OCI-LY3 (cell line): Measurements from ENCODE around the gene OPN1LW.

Source experiments
- H2AFZ ChIP-seq: fragments of 200-600, 300-600 bp; shearing (Covaris generic); 2 replicates; pipeline ENCODE4 v1.6.0; 2014; ENCODE audit warnings: antibody characterized with exemption, low read depth, low read length
- H3K27ac ChIP-seq: fragments of 200-600, 300-600 bp; sonication (generic); 2 replicates; pipeline ENCODE4 v1.5.1; 2014; ENCODE audit warnings: mild to moderate bottlenecking, low read length, moderate library complexity, mixed read lengths
- H3K27me3 ChIP-seq: fragments of 200-600, 300-600 bp; sonication (generic); 2 replicates; pipeline ENCODE4 v1.6.1; 2014; ENCODE audit warnings: low read depth, low read length, mixed read lengths
- H3K36me3 ChIP-seq: fragments of 200-600, 300-600 bp; sonication (generic); replicated peaks from 2 replicates; pipeline ENCODE3; 2014; ENCODE audit warnings: low read depth, low read length, mixed read lengths
- H3K4me1 ChIP-seq: fragments of 300-600, 200-600 bp; sonication (generic); 2 replicates; pipeline ENCODE4 v1.6.1; 2014; ENCODE audit warnings: low read length, mixed read lengths
- H3K4me2 ChIP-seq: fragments of 200-600, 300-600 bp; sonication (generic); 2 replicates; pipeline ENCODE4 v1.6.1; 2014; ENCODE audit warnings: low read length, mixed read lengths
- H3K4me3 ChIP-seq: fragments of 300-600, 200-600 bp; sonication (generic); 2 replicates; pipeline ENCODE4 v1.5.1; 2014; ENCODE audit warnings: antibody characterized with exemption, mild to moderate bottlenecking, low read length, moderate library complexity
- H3K79me2 ChIP-seq: fragments of 300-600, 200-600 bp; shearing (Covaris generic); 2 replicates; pipeline ENCODE4 v1.6.1; 2014; ENCODE audit warnings: mild to moderate bottlenecking, low read length, mixed read lengths
- H3K9ac ChIP-seq: fragments of 300-600, 200-600 bp; shearing (Covaris generic); 2 replicates; pipeline ENCODE4 v1.6.0; 2014; ENCODE audit warnings: mild to moderate bottlenecking, low read length, moderate library complexity
- H3K9me3 ChIP-seq: fragments of 200-600, 300-600 bp; shearing (Covaris generic); 2 replicates; pipeline ENCODE4 v1.6.1; 2014; ENCODE audit warnings: low read length, mixed read lengths; ENCODE audit not compliant: insufficient read depth
- H4K20me1 ChIP-seq: fragments of 200-600, 300-600 bp; sonication (generic); 2 replicates; pipeline ENCODE4 v1.6.1; 2016; ENCODE audit warnings: low read length, mixed read lengths; ENCODE audit not compliant: insufficient read depth
- CTCF ChIP-seq: fragments of 200-600, 300-600 bp; sonication (generic); IDR thresholded peaks from 2 replicates; pipeline ENCODE4 v1.5.1; 2014; ENCODE audit warnings: antibody characterized with exemption, low read length, low read depth
- EZH2phosphoT487 ChIP-seq: fragments of 200-600 bp; shearing (Covaris generic); IDR thresholded peaks from 2 replicates; pipeline ENCODE4 v1.6.1; 2018; ENCODE audit warnings: antibody characterized with exemption, mixed run types, low read depth

Gene OPN1LW

DNA sequence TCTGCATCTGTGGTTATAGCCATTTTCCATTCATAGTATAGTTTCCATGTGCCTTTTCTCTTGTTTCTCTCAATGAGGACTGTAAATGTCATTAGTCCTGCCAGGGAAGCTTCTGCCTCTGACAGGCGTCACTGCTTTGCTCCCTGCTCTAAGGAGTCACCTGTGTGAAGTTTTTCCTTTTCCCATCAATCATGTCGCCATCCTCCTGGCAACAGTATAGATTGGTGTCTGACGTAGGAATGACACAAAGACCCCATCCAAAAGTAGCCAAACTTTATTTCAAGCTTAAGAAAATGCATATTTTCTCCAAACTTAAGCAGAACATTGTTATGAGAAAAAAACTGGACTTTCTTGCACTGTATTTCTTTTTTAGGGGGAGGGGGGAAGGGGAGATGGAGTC lies 23.5 kb upstream of the OPN1LW start:
- no peak overlapping the region for H3K9ac ChIP-seq
- no peak overlapping the region for H3K4me2 ChIP-seq
- no peaks in the 10 kb centered on the region for H3K9me3 ChIP-seq
- H3K36me3 ChIP-seq = no peaks in the 10 kb centered on the region
- no peaks in the 10 kb centered on the region for H4K20me1 ChIP-seq
- H2AFZ ChIP-seq = no peak overlapping the region
- H3K79me2 ChIP-seq = no peaks in the 10 kb centered on the region
- no peak overlapping the region for H3K27ac ChIP-seq
- no peak for TF ChIP-seq CTCF
- no peak for TF ChIP-seq EZH2phosphoT487
- H3K27me3 ChIP-seq = no peaks in the 10 kb centered on the region; the same call in 1 of the 2 replicates
- no peak overlapping the region for H3K4me3 ChIP-seq
- no peaks in the 10 kb centered on the region for H3K4me1 ChIP-seq

GRCh38 chrX:154121207-154121606 lies 22.8 kb upstream of the OPN1LW start:
- H3K36me3 ChIP-seq = no peaks in the 10 kb centered on the region
- no peaks in the 10 kb centered on the region for H3K4me1 ChIP-seq
- H3K4me2 ChIP-seq = no peak overlapping the region
- no peak overlapping the region for H3K9ac ChIP-seq
- H4K20me1 ChIP-seq = no peaks in the 10 kb centered on the region
- no peak overlapping the region for H3K27ac ChIP-seq
- H3K79me2 ChIP-seq = no peaks in the 10 kb centered on the region
- H3K27me3 ChIP-seq = no peaks in the 10 kb centered on the region; the same call in 1 of the 2 replicates
- no peak overlapping the region for H2AFZ ChIP-seq
- no peak for TF ChIP-seq EZH2phosphoT487
- no peak overlapping the region for H3K4me3 ChIP-seq
- H3K9me3 ChIP-seq = no peaks in the 10 kb centered on the region

GRCh38 chrX:154121961-154122360 lies 22.1 kb upstream of the OPN1LW start:
- no peaks in the 10 kb centered on the region for H3K79me2 ChIP-seq
- H3K4me3 ChIP-seq = no peak overlapping the region
- H3K9me3 ChIP-seq = no peaks in the 10 kb centered on the region
- H3K36me3 ChIP-seq = no peaks in the 10 kb centered on the region
- TF ChIP-seq EZH2phosphoT487 (no peak), CTCF (no peak)
- no peak overlapping the region for H2AFZ ChIP-seq
- no peaks in the 10 kb centered on the region for H4K20me1 ChIP-seq
- H3K27me3 ChIP-seq = no peaks in the 10 kb centered on the region; the same call in 1 of the 2 replicates
- no peak overlapping the region for H3K9ac ChIP-seq
- H3K4me1 ChIP-seq = no peaks in the 10 kb centered on the region
- no peak overlapping the region for H3K4me2 ChIP-seq
- no peak overlapping the region for H3K27ac ChIP-seq

- Histone ChIP-seq H3K27me3 (no peaks in the 10 kb centered on the region), H3K9me3 (no peaks in the 10 kb centered on the region), H3K36me3 (no peaks in the 10 kb centered on the region), H3K27ac (no peak overlapping the region), H3K4me2 (no peak overlapping the region), H3K4me3 (no peak overlapping the region), H3K79me2 (no peaks in the 10 kb centered on the region), H4K20me1 (no peaks in the 10 kb centered on the region), H3K9ac (no peak overlapping the region), H2AFZ (no peak overlapping the region), H3K4me1 (no peaks in the 10 kb centered on the region)
- TF ChIP-seq EZH2phosphoT487 (no peak), CTCF (no peak)
Measured at GRCh38 chrX:154123241-154124219, 20.5 kb upstream of the OPN1LW start.
